Endothelial cell of umbilical vein (primary cell): ENCODE measurements around the gene EPB41L3. TPM values are rescaled to one million over a fixed set of nuclear protein-coding genes. Genes with fewer than 3 reads are reported as not detected.

Experiments used
- BruUV-seq: library from RNA; stranded (reverse); fragments of 400-500 nt; replicated peaks from 2 replicates; lab custom pipeline; 2021; lab: Mats Ljungman, UMichigan
- CTCF ChIA-PET: fragments of 300-600, 350-600 bp; sonication (Branson Sonifier 250); formaldehyde crosslinking; loops from one replicate; lab custom pipeline; 2021; ENCODE audit warnings: antibody characterized with exemption, inconsistent platforms; lab: Charles Lee
- POLR2A ChIA-PET: fragments of 300-600, 350-600 bp; sonication (Branson Sonifier 250); formaldehyde crosslinking; loops from one replicate; lab custom pipeline; 2021; ENCODE audit warnings: antibody characterized with exemption, inconsistent platforms; lab: Charles Lee
- DNase-seq: peaks from one replicate; pipeline ENCODE4 v3.0.0-alpha.2; 2011; ENCODE audit warnings: low read depth, low spot score
- FAIRE-seq: peaks from 2 replicates; lab custom pipeline; 2011; peaks lifted over from hg19 to GRCh38; lab: Jason Lieb, UNC
- H2AFZ ChIP-seq: 2 replicates; pipeline ENCODE4 v1.6.0; 2012; ENCODE audit warnings: low read depth, low read length, control low read depth, inconsistent platforms
- H3K27ac ChIP-seq: 2 replicates; pipeline ENCODE4 v1.5.1; 2011; ENCODE audit warnings: low read depth, mild to moderate bottlenecking, control low read depth, low read length, moderate library complexity; ENCODE audit not compliant: insufficient read depth
- H3K27me3 ChIP-seq, 2 experiments: 2 replicates each; pipeline versions ENCODE4 v1.6.0 to v1.6.1; 2011; ENCODE audit warnings: low read length in 2 of 2, mixed read lengths in 1 of 2; ENCODE audit not compliant: control insufficient read depth in 2 of 2, insufficient read depth in 2 of 2
- H3K36me3 ChIP-seq, 2 experiments: 2 replicates in 1 of 2; 3 replicates in 1 of 2; pipeline ENCODE4 v1.5.1; 2011; ENCODE audit warnings: low read length in 2 of 2, mild to moderate bottlenecking in 1 of 2, moderate library complexity in 1 of 2; ENCODE audit not compliant: control insufficient read depth in 2 of 2, insufficient read depth in 2 of 2; ENCODE audit errors: extremely low read depth in 1 of 2
- H3K4me1 ChIP-seq: 3 replicates; pipeline ENCODE4 v1.5.1; 2011; ENCODE audit warnings: mild to moderate bottlenecking, low read length; ENCODE audit not compliant: control insufficient read depth, insufficient read depth; ENCODE audit errors: extremely low read depth
- H3K4me2 ChIP-seq: 2 replicates; pipeline ENCODE4 v1.6.1; 2011; ENCODE audit warnings: low read length, control low read depth, mixed read lengths; ENCODE audit not compliant: insufficient read depth
- H3K4me3 ChIP-seq, 3 experiments: fragments of 200-600 bp in 1 of 3; sonication (generic), shearing (Covaris generic) in 1 of 3; replicated peaks in 1 of 3; 2 replicates each; pipeline ENCODE4 v1.5.1; 2011 to 2016; ENCODE audit warnings: control low read depth in 3 of 3, low read length in 3 of 3, mild to moderate bottlenecking in 2 of 3, inconsistent platforms in 1 of 3, low read depth in 1 of 3, moderate library complexity in 1 of 3; ENCODE audit not compliant: insufficient read depth in 1 of 3
- H3K79me2 ChIP-seq: 2 replicates; pipeline ENCODE4 v1.6.0; 2012; ENCODE audit warnings: low read length, inconsistent platforms; ENCODE audit not compliant: control insufficient read depth, insufficient read depth
- H3K9ac ChIP-seq: replicated peaks from 2 replicates; pipeline ENCODE3; 2011; ENCODE audit warnings: low read length, control low read depth; ENCODE audit not compliant: insufficient read depth; ENCODE audit errors: extremely low read depth
- H3K9me1 ChIP-seq: replicated peaks from 3 replicates; pipeline ENCODE4 v1.6.0; 2011; ENCODE audit warnings: mild to moderate bottlenecking, low read length; ENCODE audit not compliant: control insufficient read depth, insufficient read depth; ENCODE audit errors: extremely low read depth
- H3K9me3 ChIP-seq: replicated peaks from 2 replicates; pipeline ENCODE4 v1.5.1; 2012; ENCODE audit warnings: low read length, inconsistent platforms; ENCODE audit not compliant: control insufficient read depth, insufficient read depth
- H4K20me1 ChIP-seq: replicated peaks from 2 replicates; pipeline ENCODE3; 2011; ENCODE audit warnings: mild to moderate bottlenecking, low read length; ENCODE audit not compliant: control insufficient read depth, insufficient read depth; ENCODE audit errors: extremely low read depth
- MAX ChIP-seq: IDR thresholded peaks from 2 replicates; pipeline ENCODE4 v1.6.1; 2011; ENCODE audit not compliant: insufficient read depth, insufficient read length
- MYC ChIP-seq: IDR thresholded peaks from one replicate; pipeline ENCODE4 v1.6.1; 2011; ENCODE audit warnings: mild to moderate bottlenecking, low read depth, low read length
- dilution Hi-C: fragments of 300-500 bp; cut with MboI; formaldehyde crosslinking; loops from one replicate; pipeline ENCODE4 v1.15.0; 2019; ENCODE audit warnings: low sequenced_read_pairs; ENCODE audit not compliant: extremely low pct_ligation_motif_present
- intact Hi-C: fragments of 100-400 bp; cut with micrococcal nuclease; formaldehyde crosslinking; loops from one replicate; pipeline ENCODE4 v1.10.0; 2022
- polyA plus RNA-seq, 4 experiments: library from polyadenylated mRNA; depleted of rRNA in 3 of 4; stranded (reverse) in 3 of 4; unstranded in 1 of 4; fragments of >200 nt; gene quantifications; 2 replicates each; pipeline versions ENCODE4 v1.2.1 to v1.2.3, GENCODE V29; 2011 to 2012; ENCODE audit warnings: missing spikeins in 1 of 4
- total RNA-seq: library from RNA; stranded (reverse); gene quantifications from 2 replicates; pipeline ENCODE4 v1.2.3, GENCODE V29; 2021
- TF ChIP-seq, protein P1 (sequence below), 2 donors: IDR thresholded peaks; 1 replicate in 1 of 2; 2 replicates in 1 of 2; pipeline ENCODE4 v1.5.1; 2011; ENCODE audit warnings: low read length in 2 of 2, mild to moderate bottlenecking in 2 of 2, moderate library complexity in 2 of 2, control low read depth in 1 of 2, inconsistent platforms in 1 of 2, low read depth in 1 of 2; ENCODE audit not compliant: insufficient read depth in 1 of 2; ENCODE audit errors: extremely low read depth in 1 of 2

EPB41L3 gene
- total and polyA plus RNA-seq, 2 donors (not counting 3 experiments of a cell fraction or from before 2014, with no cell fraction given), result 38.9 to 114 TPM

DNA sequence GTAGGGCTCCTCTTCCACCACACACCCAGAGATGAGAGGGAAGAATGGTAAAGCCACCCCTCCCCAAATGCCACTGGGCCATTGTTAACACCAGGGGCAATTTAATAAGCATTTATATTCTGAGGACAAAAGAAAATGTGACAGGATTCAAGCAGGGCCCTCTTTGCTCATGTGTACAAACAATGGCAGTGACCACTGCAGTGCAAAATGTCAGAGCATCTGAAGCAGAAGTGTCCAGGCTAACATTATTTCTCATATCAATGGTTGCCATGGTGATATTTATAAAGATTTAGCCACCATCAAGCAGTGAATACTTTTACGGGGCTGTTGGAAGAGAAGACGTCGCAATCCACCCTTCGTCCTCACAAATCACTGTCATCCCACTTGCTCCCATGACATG is 10.8 kb upstream of the EPB41L3 start:
- Histone ChIP-seq H3K36me3 (no peaks in the 10 kb centered on the region), H2AFZ (no peak overlapping the region), H3K27ac (no peak overlapping the region), H4K20me1 (no peaks in the 10 kb centered on the region), H3K79me2 (no peaks in the 10 kb centered on the region), H3K9me1 (no peaks in the 10 kb centered on the region), H3K9me3 (no peaks in the 10 kb centered on the region), H3K27me3 (no peaks in the 10 kb centered on the region), H3K4me3 (no peak overlapping the region), H3K4me2 (no peak overlapping the region), H3K9ac (no peak overlapping the region), H3K4me1 (no peaks in the 10 kb centered on the region)
- DNase-seq (no peak), FAIRE-seq (no peak)
- ChIA-PET CTCF (interaction anchor here (2.4 kb wide), 1 partner anchor 8 kb away, joined by 14 read pairs; no protein-coding TSS in a partner anchor), POLR2A (no interaction called here)
- BruUV-seq, result no TSS peak
- dilution Hi-C loops (no loop called here), intact Hi-C loops (no loop called here)
- no peak for TF ChIP-seq MYC

GRCh38 chr18:5546660-5547059 is 2.9 kb upstream of the EPB41L3 start:
- CTCF ChIA-PET, result interaction anchor here (0.7 to 3.9 kb wide), 58 partner anchors 9 to 474 kb away, joined by 3 to 177 read pairs (median 6); partner anchors contain the start of gene ZBTB14
- intact Hi-C loops, result loop anchor here (1.0 to 10.0 kb wide), 4 partner anchors 27 to 472 kb away; no protein-coding TSS in a partner anchor
- FAIRE-seq, result peak; percentile 44

More at GRCh38 chr18:5546660-5547059, 2.9 kb upstream of the EPB41L3 start:
- dilution Hi-C loops, result no loop called here
- no peaks in the 10 kb centered on the region for H3K36me3 ChIP-seq
- POLR2A ChIA-PET, result no interaction called here
- H3K27ac ChIP-seq, result no peak overlapping the region
- BruUV-seq, result no TSS peak
- no peaks in the 10 kb centered on the region for H3K9me1 ChIP-seq
- H3K79me2 ChIP-seq, result peaks cover 23% of the 10 kb centered on the region
- TF ChIP-seq, protein P1, sequence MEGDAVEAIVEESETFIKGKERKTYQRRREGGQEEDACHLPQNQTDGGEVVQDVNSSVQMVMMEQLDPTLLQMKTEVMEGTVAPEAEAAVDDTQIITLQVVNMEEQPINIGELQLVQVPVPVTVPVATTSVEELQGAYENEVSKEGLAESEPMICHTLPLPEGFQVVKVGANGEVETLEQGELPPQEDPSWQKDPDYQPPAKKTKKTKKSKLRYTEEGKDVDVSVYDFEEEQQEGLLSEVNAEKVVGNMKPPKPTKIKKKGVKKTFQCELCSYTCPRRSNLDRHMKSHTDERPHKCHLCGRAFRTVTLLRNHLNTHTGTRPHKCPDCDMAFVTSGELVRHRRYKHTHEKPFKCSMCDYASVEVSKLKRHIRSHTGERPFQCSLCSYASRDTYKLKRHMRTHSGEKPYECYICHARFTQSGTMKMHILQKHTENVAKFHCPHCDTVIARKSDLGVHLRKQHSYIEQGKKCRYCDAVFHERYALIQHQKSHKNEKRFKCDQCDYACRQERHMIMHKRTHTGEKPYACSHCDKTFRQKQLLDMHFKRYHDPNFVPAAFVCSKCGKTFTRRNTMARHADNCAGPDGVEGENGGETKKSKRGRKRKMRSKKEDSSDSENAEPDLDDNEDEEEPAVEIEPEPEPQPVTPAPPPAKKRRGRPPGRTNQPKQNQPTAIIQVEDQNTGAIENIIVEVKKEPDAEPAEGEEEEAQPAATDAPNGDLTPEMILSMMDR (IDR thresholded peaks at IDR 0.05; ENCODE audit: extremely low read depth in 1 of 2, insufficient read depth in 1 of 2, low read depth in 1 of 2, low read length in 2 of 2), result peak; percentile 59 to 68
- no peak for TF ChIP-seq MAX
- H3K4me1 ChIP-seq, result peaks cover 16% of the 10 kb centered on the region
- no peak overlapping the region for H3K9ac ChIP-seq
- peaks cover 2% of the 10 kb centered on the region for H4K20me1 ChIP-seq
- no peak overlapping the region for H3K4me2 ChIP-seq
- H2AFZ ChIP-seq, result no peak overlapping the region
- no peaks in the 10 kb centered on the region for H3K27me3 ChIP-seq
- peak; percentile 76 for DNase-seq
- H3K4me3 ChIP-seq, result no peak overlapping the region
- H3K9me3 ChIP-seq, result no peaks in the 10 kb centered on the region
